ENCODE data around the gene ACTR3C. TPM values are rescaled to one million over a fixed set of nuclear protein-coding genes. Genes with fewer than 3 reads are reported as not detected.

ACTR3C gene
- total RNA-seq, 1 experiment from 2014 or later = 2.2 TPM

- Histone ChIP-seq H4K91ac (ENCODE audit: insufficient read length, low read depth, low read length) (no peak overlapping the region), H3K9me3 (ENCODE audit: control insufficient read depth, low read depth, low read length) (no peaks in the 10 kb centered on the region), H3K4ac (ENCODE audit: low read depth, low read length) (no peak overlapping the region), H3K4me2 (ENCODE audit: insufficient read depth, insufficient read length, low read length) (no peak overlapping the region), H3K18ac (ENCODE audit: insufficient read length, low read depth, low read length) (no peak overlapping the region), H3K56ac (ENCODE audit: insufficient read length, low read depth, low read length) (no peak overlapping the region), H2BK120ac (ENCODE audit: low read depth, low read length, poor library complexity, severe bottlenecking) (no peak overlapping the region), H3K14ac (ENCODE audit: insufficient read depth, low read length) (no peak overlapping the region), H3K4me1 (ENCODE audit: insufficient read depth, low read length) (peaks cover 12% of the 10 kb centered on the region; the same call in 1 of the 2 replicates), H2BK5ac (ENCODE audit: insufficient read length, low read length) (no peak overlapping the region), H3K79me1 (ENCODE audit: insufficient read depth, low read depth, low read length, poor library complexity, severe bottlenecking) (no peaks in the 10 kb centered on the region), H3K27me3 (ENCODE audit: insufficient read depth, low read length) (peaks cover 12% of the 10 kb centered on the region; the same call in 1 of the 2 replicates), H4K20me1 (ENCODE audit: control insufficient read depth, insufficient read depth, insufficient read length) (no peaks in the 10 kb centered on the region), H3K9ac (ENCODE audit: extremely low read depth, insufficient read length, low read length) (no peak overlapping the region), H4K5ac (ENCODE audit: insufficient read length, low read depth, low read length) (no peak overlapping the region), H3K27ac (ENCODE audit: insufficient read length, low read depth, low read length) (no peak overlapping the region), H3K79me2 (ENCODE audit: insufficient read depth, low read length) (no peaks in the 10 kb centered on the region), H3K23me2 (ENCODE audit: insufficient read length, low read depth, low read length, poor library complexity, severe bottlenecking) (no peaks in the 10 kb centered on the region), H2BK20ac (ENCODE audit: low read depth, low read length, poor library complexity, severe bottlenecking) (no peak overlapping the region), H2BK15ac (ENCODE audit: low read depth, low read length) (no peak overlapping the region), H3T11ph (ENCODE audit: low read length) (no peak overlapping the region), H2AK5ac (ENCODE audit: insufficient read length, low read length) (no peak overlapping the region), H4K8ac (replicated peaks; ENCODE audit: insufficient read length, low read depth, low read length) (no peak overlapping the region), H3K23ac (ENCODE audit: insufficient read length, low read depth, low read length) (no peak overlapping the region), H2AFZ (ENCODE audit: low read length) (no peak overlapping the region), H2BK12ac (ENCODE audit: insufficient read length, low read depth, low read length) (no peak overlapping the region)
- no CpG with 5 or more reads among the region's 4 CpGs for WGBS (ENCODE audit: extremely low coverage, insufficient read length, low lambda C conversion rate)
- H3K9me3 Mint-ChIP-seq = peaks cover 18 to 19% of the 10 kb centered on the region in 2 experiments
- peaks cover 0 to 14% (median 14%) of the 10 kb centered on the region in 3 experiments; a peak in 5 of 7 replicates for H3K36me3 Mint-ChIP-seq (ENCODE audit: insufficient read depth in 1 of 3, low read depth in 3 of 3)
- TF ChIP-seq CTCF (conservative IDR thresholded peaks at IDR 0.05) = no peak
- H3K27ac Mint-ChIP-seq = no peak overlapping the region
- H3K27me3 Mint-ChIP-seq (ENCODE audit: low read depth) = peaks cover 18% of the 10 kb centered on the region
- H3K4me1 Mint-ChIP-seq = peaks cover 17 to 22% of the 10 kb centered on the region in 2 experiments
- DNase-seq = peak; percentile 7
- no peak overlapping the region for H3K4me3 Mint-ChIP-seq
These were observed 12.2 kb downstream of the ACTR3C start for GRCh38 chr7:150311146-150311545.

All from H9 (cell line).